ENCODE results near the gene LSMEM2. TPM values are rescaled to one million over a fixed set of nuclear protein-coding genes. Genes with fewer than 3 reads are reported as not detected.
A peak's percentile ranks its signal among the peaks of the same experiment; 100 is the strongest.
"Not testable (repeated sequence)": the region's sequence is repeated elsewhere in the genome, so short reads cannot be mapped to it uniquely, and the experiment has no call there.

LSMEM2 gene
- total RNA-seq, 1 experiment from 2014 or later: not detected

GRCh38 chr3:50278123-50278879 lies 586 bp upstream of the LSMEM2 start:
- no peak for DNase-seq (ENCODE audit: low read depth)

DNA sequence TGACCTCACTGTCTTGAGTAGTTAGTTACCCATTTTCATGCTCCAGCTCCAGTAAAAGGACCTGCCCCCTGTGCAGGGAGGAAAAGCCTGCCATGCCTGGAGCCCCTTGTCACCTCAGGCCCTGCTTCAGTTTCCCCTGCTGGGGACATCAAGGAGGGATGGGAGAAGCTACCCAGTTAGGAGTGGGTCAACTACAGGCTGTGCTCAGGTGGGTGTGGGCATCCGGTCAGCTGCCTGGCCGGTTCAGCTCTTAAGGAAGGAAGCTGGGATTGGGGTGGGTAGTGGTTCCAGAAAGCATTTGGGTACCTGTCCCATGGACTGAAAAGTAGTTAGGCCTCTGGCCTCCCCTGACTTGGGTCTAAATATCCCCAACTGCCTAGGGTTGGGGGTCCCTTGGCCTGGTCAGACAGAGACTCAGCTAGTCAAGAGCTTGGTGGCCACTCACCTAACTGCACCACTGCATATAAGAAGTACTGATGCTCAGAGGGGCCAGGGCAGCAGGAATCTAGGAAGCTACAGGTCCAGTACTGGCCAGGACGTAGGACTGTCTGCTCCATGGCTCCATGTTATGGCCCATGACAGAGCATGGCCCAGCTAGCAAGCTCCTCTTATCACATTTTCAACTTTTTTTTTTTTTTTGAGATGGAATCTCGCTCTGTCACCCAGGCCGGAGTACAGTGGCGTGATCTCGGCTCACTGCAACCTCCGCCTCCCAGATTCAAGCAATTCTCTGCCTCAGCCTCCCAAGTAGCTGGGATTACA lies 549 bp downstream of the LSMEM2 start:
- DNase-seq (ENCODE audit: low read depth): no peak

GRCh38 chr3:50284121-50284520 lies 5.2 kb downstream of the LSMEM2 start:
- not testable (repeated sequence) for DNase-seq (ENCODE audit: low read depth)

DNA sequence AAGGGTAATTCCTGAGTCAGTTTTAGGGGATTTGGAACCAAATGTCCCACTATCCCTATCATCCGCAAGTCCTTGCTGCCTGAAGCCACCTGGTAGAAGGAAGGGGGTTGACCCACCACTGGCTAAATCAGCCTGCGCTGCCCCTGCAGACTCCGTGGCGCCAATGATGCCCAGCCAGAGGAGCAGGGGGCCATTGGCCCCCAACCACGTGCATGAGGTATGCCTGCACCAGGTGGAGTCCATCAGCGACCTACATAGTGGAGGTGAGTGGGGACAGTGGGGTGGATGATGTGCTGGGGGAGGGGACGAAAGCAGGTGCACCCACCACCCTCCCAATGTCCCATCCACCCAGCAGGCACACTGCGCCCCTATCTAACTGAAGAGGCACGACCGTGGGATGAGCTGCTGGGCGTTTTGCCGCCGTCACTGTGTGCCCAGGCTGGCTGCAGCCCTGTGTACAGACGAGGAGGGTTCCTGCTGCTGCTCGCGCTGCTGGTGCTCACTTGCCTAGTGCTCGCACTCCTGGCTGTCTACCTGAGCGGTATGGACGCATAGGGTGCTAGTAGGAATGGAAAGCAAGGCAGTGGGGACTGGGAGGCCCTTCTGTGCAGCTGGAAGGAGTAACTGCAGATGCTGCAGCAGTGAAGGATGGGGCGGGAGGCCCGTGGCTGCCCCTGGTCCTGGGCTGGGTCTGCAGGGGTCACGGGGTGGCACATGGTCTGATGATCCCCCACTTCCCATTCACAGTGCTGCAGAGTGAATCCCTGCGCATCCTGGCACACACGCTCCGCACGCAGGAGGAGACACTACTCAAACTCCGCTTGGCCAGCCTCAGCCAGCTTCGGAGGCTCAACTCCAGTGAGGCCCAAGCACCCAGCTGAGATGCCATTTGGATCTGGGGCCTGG lies 7.7 kb downstream of the LSMEM2 start:
- DNase-seq (ENCODE audit: low read depth): no peak

- no peak for DNase-seq (ENCODE audit: low read depth)
Observed at GRCh38 chr3:50287262-50287661, 8.4 kb downstream of the LSMEM2 start.

DNA sequence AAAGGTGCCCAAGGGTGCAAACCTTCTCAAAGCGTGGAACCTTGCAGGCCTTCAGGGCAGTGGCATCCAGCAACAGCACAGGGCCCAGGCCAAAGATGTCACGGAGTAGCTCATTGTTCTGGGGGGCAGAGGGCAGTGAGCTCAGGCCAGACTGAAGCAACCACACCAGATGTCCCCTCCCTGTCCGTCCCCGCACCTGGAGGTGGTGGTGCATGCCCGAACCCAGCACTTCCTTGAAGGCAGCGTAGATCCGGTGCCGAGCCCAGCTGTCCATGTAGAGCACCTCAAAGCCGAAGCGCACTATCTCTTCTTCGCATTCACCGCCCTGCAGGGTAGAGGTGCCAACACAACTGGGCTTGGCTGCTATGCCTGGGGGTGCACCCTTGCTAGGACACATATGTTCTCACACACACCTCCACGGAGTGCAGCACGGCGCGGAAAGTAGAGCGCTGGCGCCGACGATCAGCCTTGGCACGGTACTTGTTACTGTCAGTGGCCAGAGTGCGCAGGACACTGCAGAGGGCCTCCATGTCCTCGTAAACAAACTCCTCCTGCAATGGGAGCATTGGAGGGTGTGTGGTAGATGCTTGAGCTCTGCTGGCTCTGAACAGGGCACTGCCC lies 9.6 kb downstream of the LSMEM2 start:
- DNase-seq (ENCODE audit: low read depth): no peak

DNA sequence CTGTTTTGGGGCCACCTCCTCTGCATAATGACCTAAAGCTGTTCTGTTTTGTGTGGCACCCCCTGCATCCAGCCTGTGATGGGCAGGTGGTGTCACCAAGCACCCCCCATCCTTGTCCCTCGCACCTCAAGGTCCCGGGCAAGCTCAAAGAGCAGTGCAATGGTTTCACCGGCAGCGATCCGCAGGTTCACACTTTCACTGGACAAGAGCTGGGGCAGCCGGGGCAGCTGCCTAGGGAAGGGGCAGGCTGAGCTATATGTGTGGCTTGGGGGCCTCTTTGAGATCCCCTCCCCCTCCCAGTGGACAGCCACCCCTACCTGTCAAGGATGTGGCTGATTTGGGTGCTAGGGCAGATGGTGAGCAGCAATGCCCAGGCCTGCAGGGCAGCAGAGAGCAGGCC lies 10.2 kb downstream of the LSMEM2 start:
- DNase-seq (ENCODE audit: low read depth): no peak

DNA sequence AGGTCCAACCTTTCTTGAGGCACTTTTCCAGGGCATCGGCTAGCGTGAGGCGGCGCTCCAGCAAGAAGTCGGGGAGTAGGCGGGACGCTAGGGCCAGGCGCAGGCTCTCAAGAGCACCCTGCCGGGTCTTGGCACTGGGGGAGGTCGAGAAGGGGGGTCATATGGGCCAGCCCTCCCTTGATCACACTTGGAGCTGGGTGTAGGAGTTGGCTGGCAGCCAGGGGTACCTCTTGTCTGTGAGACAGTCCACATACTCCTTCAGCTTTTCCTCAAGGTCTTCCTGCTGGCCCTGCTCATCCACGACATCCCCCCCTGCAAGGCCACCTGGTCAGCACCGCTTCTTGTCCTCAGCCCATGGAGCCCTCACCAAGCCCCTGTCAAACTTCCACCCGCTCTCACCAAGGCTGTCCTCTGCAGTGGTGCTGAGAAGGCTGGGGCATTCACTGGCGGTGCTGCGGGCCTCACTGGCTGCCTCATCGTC lies 11.3 kb downstream of the LSMEM2 start:
- DNase-seq (ENCODE audit: low read depth): no peak

GRCh38 chr3:50292159-50293078 lies 13.5 kb downstream of the LSMEM2 start, which contains the start of gene IFRD2:
IFRD2 (minus strand) TSS chr3:50292429; CDS start chr3:50292274, 155 bp downstream.
- DNase-seq (ENCODE audit: low read depth): peak; percentile 97

DNA sequence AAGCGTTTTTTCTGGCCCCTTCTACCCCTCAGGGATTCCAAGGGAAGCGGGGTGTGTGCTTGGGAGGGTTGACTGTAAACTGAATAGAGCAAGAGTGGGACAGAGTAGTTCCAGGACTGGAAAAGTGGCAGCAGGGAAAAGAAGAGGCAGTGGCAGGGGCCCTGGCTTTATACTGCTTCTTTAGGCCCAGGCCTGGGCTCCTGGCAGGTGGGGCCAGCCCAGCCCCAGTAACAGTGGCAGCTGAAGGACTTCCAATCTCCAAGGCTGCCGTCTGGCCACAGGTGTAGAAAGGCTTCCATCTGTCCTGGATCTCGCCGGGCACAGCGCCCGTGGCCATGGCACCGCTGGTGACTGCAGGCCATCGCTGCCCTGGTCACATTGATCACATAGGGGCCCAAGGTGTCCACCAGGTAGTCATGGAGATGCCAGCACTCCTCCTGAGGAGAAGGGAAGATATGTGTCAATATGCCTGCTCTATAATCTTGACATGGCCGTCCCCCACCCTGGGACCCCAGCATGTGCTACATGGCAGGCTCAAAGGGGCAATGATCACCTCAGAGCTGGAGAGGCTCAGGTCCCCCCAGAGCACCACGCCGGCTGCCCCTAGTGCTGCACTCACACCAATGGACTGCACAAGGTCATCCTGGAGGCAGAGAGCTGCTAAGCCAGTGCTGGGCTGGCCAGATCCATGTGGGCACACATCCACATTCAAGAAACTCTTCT lies 14.4 kb downstream of the LSMEM2 start:
- DNase-seq (ENCODE audit: low read depth): no peak

GRCh38 chr3:50294089-50294488 lies 15.2 kb downstream of the LSMEM2 start:
- DNase-seq (ENCODE audit: low read depth): no peak

GRCh38 chr3:50294492-50295403 lies 15.9 kb downstream of the LSMEM2 start:
- DNase-seq (ENCODE audit: low read depth): no peak

DNA sequence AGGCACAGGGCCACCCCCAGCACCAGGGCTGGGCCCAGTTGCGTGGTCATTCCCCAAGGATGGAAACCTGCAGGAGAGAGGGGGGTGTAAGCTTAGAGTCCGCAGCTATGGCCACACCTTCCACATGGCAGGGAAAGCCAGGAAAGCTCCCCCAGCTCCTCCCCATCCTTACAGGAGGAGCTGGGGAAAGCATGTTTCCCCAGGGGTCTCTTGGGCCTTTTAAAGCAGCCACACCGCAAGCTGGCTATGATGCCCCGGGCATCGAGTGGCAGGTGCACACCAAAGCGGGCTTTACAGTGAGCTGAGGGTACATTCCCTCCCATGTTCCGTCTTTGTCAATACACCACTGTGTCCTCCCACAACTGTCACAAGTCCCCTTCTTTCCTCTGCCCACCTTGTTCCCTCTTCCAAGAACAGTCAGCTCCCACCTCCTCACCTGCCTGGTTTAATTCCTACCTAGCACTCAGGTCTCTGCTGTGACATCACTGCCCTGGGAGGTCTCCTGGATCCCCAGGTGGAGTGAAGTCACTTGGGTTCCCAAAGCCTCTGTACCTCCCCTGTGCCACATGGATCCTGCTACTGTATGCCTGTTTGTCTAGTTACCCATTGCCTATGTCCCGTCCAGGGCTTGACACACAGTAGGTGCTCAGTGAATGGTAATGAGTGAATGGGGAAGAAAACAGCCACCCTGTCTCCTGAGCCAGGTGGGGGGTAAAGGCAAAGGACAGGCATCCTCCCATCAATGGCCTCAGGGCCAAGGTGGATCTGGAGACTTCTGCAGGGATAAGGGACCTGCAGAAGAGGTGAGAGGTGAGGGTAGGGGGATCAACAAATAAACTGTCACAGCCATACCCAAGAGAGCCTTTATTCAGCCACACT lies 16.9 kb downstream of the LSMEM2 start:
- no peak for DNase-seq (ENCODE audit: low read depth)

- no peak for DNase-seq (ENCODE audit: low read depth)
Observed at GRCh38 chr3:50296721-50297383, 18.0 kb downstream of the LSMEM2 start.

DNA sequence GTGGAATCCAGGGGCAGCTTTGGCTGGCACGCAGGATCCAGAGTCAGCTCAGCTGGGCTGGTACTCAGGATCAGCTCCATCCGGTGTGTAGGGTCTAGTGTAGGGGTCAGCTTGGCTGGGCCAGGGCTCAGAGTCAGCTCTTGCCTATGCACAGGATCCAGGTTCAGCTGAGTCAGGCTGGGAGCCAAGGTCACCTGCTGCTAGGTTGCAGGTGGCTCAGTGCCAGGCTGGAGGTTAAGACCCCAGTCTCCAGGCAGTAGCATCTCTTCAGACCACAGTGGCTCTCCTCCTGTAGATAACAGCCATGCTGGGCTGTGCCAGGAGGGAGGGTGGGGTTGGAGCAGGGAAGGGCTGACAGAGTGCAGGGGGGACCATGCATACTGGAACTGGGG lies 18.5 kb downstream of the LSMEM2 start:
- no peak for DNase-seq (ENCODE audit: low read depth)

- DNase-seq (ENCODE audit: low read depth): no peak
Observed at GRCh38 chr3:50297896-50298725, 19.2 kb downstream of the LSMEM2 start.
